GM19395 (cell line): ENCODE data around the gene NFKBIE.

ENCODE experiments used
- ATAC-seq: cut with Tn5 transposase; IDR thresholded peaks from one replicate; pipeline ENCODE4 v1.9.1; 2021; ENCODE audit warnings: mild to moderate bottlenecking, moderate library complexity; ENCODE audit not compliant: unreplicated experiment

Gene NFKBIE

GRCh38 chr6:44272999-44273566, 7.7 kb upstream of the NFKBIE start:
- ATAC-seq = no peak

DNA sequence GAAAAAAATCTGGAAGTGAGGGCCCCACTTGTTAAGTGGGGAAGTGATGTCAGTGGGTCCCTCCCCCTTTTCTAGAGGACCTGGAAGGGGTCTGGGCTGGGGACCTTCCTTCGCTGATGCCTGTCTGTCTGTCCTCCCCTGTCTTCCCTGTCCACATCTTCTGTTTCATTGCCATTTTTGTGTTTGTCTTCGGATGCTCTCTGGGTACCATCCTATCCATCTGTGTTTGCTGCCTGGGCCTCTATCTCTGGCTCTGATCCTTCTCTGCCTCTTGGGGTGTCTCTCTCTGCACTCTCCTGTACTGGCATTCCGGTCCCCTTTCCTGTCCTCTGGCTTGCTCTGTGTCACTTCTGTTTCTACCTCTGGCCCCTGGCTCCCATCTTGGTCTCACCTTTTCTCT, 7.2 kb upstream of the NFKBIE start:
- ATAC-seq = no peak

GRCh38 chr6:44271914-44272313, 6.6 kb upstream of the NFKBIE start:
- no peak for ATAC-seq

- ATAC-seq = no peak
These were observed 6.0 kb upstream of the NFKBIE start for GRCh38 chr6:44271406-44271723.

DNA sequence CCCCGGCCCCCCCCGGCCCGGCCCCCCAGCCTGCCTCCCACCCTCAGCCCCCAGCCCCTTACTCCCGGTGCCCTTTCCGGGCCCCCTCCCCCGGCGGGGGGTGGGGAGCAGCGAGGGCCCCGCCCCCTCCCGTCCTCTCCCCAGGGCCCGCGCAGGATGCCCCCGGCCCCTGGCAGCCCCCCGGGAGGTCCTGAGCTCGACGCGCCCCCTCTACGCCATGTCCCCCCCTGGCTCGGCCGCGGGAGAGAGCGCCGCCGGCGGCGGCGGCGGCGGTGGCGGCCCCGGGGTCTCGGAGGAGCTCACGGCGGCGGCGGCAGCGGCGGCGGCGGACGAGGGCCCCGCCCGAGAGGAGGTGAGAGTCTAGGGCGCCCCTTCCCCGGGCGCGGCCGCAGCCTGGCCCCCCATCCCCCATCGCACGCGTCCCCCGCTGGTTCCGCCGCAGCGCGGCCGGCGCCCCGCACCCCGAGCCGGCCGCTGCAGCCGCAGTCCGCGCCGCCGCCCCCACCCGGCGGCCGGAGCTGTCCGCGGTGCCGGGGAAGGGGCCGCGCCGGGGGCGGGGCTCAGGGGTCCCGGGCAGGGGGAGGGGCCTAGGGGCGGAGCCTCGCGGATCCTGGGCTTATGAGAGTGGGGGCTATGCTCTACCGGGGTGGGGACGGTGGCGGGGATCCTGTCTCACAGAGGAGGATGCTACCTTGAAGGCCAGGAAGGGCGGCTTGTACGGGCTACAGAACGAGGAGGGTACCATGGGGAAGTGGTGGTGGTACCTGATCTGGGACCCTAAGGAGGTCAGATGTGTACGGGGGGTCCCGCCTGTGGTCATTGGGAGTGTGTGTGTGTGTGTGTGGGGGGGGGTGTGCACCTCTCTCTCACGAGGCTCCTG, 5.4 kb upstream of the NFKBIE start:
- ATAC-seq = no peak

DNA sequence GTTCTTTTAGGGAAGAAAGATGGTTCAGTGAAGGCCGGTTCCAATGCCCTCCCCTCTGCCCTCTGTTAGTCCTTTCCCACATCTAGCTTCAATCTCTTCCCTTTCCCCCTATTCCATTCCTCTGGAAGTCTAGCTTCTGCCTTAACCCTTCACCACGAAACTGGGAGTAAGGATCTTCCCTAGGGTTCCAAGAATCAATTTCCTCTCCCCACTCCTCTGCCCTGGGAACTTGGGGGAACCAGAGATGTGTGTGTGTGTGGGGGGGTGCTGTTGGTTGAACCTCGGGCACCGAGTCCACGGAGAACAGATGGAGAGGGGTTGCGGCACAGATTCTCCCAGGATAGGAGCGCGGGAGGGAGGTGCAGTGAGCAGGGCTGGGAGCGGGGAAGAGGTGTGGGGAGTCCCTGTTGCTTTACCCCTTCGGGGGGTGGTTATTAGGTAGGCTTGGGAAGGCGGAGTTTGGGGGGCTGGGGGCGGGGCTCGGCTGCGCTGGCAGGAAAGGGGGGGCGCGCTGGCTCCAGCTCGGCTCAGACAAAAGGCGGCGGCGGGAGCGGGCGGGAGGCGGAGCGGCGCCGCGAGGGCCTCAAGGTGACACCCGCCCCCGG, 4.7 kb upstream of the NFKBIE start, which contains the start of gene TMEM151B:
TSS of gene TMEM151B (plus strand) at position 530 of the 605 bp plus-strand sequence. CDS start 293 bp downstream, outside the sequence.
- ATAC-seq = no peak

GRCh38 chr6:44269178-44269920, 4.0 kb upstream of the NFKBIE start:
- ATAC-seq = no peak

- no peak for ATAC-seq
These were observed 2.8 kb upstream of the NFKBIE start for GRCh38 chr6:44268095-44268628.

DNA sequence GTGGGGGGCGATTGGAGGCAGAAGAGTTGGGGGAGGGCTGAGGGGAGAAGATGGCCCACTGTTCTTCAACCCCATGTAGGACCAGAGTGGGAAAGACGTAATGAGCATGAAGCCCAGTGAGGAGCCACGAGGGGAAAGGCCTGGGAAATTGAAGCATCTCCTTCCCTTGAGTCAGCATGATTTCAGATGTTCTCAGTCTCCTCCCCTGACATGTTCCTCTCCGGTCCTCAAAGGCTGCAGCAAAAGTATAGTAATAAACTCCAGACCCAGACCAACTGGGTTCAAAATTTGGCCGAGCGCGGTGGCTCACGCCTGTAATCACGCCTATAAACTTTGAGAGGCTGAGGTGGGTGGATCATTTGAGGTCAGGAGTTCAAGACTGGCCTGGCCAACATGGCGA, 1.9 kb upstream of the NFKBIE start:
- ATAC-seq = no peak

DNA sequence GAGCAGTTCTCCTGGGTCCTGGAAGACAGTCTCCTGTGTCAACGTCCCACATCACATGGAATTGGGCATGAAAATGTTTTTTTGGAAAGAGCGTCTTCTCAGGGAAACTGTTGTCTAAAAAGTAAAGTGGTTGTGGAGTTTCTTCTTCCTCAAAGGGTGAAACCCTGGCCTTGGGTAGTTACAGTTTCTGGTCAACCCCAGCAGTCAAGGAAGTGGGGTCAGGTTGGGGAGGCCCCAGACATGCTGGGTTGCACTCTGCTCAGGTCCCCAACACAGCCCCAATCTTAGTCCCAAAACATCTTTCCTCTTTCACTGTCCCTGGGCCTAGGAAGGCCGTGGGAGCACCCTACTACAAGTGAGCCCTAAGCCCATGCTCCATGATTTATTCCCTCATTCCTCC, 996 bp upstream of the NFKBIE start:
- ATAC-seq = peak; percentile 40

DNA sequence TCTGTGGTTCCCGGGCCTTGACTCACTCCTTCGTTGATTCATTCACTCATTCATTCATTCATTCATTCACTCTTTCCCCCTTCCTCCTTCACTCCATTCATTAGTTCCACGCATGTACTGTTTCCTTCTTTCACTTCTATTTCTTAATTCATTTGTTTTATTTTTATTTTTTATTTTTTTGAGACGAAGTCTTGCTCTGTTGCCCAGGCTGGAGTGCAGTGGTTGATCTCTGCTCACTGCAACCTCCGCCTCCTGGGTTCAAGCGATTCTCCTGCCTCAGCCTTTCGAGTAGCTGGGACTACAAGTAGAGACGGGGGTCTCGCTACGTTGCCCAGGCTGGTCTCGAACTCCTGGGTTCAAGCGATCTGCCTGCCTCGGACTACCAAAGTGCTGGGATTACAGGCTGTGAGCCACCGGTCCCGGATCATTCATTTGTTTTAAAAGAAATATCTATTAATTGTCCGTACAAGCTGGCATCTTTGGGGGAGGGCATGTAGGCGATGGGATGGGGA, 427 bp upstream of the NFKBIE start:
- no peak for ATAC-seq

GRCh38 chr6:44264154-44265006, 971 bp downstream of the NFKBIE start:
- peak; percentile 32 for ATAC-seq

- no peak for ATAC-seq
These were observed 1.8 kb downstream of the NFKBIE start for GRCh38 chr6:44263354-44264100.

GRCh38 chr6:44262467-44263353, 2.6 kb downstream of the NFKBIE start:
- ATAC-seq = no peak

DNA sequence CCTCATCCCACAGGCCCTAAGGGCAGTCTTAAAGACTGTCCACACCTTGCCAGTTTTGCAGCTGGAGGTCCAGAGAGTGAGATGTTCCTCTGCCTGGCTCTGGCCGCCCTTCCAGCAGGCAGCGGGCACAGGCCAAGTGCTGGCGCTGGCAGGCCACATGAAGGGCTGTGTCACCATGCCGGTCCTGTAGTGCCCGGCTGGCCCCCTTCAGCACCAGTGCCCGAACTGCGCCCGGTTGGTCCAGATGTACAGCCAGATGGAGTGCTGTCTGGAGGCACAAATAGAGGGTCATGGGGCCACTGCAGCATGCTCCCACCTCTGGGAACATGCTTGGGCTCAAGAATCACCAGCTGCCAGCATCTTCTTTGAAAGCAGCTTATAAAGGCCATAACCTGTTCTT, 3.8 kb downstream of the NFKBIE start:
- no peak for ATAC-seq

DNA sequence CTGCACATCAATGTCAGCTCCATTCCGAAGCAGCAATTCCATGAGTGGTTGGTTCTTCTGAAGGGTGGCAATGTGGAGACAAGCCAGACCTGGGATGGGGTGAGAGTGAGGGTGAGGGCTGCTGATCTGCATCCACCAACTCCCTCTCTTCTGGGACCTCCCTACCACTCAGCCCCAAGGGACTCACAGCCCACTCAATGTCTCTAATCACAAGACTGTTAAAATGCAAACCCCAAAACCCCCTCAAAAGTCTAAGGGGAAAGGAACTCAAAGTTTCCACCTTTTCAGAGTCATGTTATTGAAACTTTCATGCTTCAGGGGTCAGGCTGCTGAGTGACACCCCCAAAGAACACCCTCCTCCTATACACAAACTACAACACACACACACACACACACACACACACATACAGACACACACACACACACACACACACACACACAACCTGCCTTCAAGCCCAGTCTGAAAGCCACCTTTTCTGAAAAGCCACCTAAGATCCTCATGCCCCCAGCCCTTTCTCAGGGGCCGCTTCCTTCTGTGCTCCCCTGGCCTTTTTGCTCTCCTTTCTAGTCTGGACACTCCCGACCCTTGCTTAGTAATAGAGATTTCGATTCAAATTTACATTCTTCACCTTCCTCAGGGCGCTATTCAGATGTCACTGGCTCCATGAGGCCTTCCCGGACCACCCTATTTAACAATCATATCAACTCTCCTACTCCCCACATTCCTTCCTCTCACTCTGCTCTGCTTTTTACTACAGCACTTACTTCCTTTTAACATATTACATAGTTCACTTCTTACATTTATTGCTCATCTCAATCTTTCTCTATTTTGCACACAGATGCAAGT, 4.7 kb downstream of the NFKBIE start:
- no peak for ATAC-seq

GRCh38 chr6:44260011-44260410, 5.3 kb downstream of the NFKBIE start:
- ATAC-seq = no peak
